Neural cell (in vitro differentiated cells): ENCODE data around the gene GNPAT. TPM values are rescaled to one million over a fixed set of nuclear protein-coding genes. Genes with fewer than 3 reads are reported as not detected.

Source experiments
- H2AFZ ChIP-seq: fragments of 200-600, 300-800 bp; sonication (generic), shearing (Covaris generic); 2 replicates; pipeline ENCODE4 v1.6.0; 2014; ENCODE audit warnings: low read depth, mild to moderate bottlenecking, antibody characterized with exemption, low read length, moderate library complexity
- H3F3A ChIP-seq: fragments of 200-600 bp; shearing (Covaris generic); 2 replicates; pipeline ENCODE4 v1.6.1; 2016; ENCODE audit warnings: mild to moderate bottlenecking, moderate library complexity, mixed read lengths, antibody characterized with exemption, low read length; ENCODE audit not compliant: insufficient read depth, poor library complexity, severe bottlenecking
- H3K27ac ChIP-seq: fragments of 200-600, 300-800 bp; sonication (generic), shearing (Covaris generic); 2 replicates; pipeline ENCODE4 v1.5.1; 2014; ENCODE audit warnings: mild to moderate bottlenecking, low read length, moderate library complexity
- H3K27me3 ChIP-seq: fragments of 300-800, 200-600 bp; sonication (generic), shearing (Covaris generic); 2 replicates; pipeline ENCODE4 v1.6.0; 2014; ENCODE audit warnings: mild to moderate bottlenecking, low read depth, low read length, moderate library complexity; ENCODE audit not compliant: insufficient read depth
- H3K36me3 ChIP-seq: fragments of 300-800, 200-600 bp; sonication (generic), shearing (Covaris generic); 2 replicates; pipeline ENCODE4 v1.5.1; 2014; ENCODE audit warnings: mild to moderate bottlenecking, antibody characterized with exemption, low read length, moderate library complexity; ENCODE audit not compliant: insufficient read depth
- H3K4me2 ChIP-seq: fragments of 300-800, 200-600 bp; sonication (generic), shearing (Covaris generic); 2 replicates; pipeline ENCODE4 v1.6.0; 2014; ENCODE audit warnings: mild to moderate bottlenecking, low read length
- H3K4me3 ChIP-seq: fragments of 300-800, 200-600 bp; sonication (generic), shearing (Covaris generic); 2 replicates; pipeline ENCODE4 v1.5.1; 2014; ENCODE audit warnings: mild to moderate bottlenecking, low read length, moderate library complexity
- H3K79me2 ChIP-seq: fragments of 200-600 bp; shearing (Covaris generic); replicated peaks from 2 replicates; pipeline ENCODE4 v1.6.0; 2014; ENCODE audit warnings: mild to moderate bottlenecking, low read length, moderate library complexity; ENCODE audit not compliant: insufficient read depth
- H3K9ac ChIP-seq: fragments of 300-800, 200-600 bp; sonication (generic), shearing (Covaris generic); 2 replicates; pipeline ENCODE4 v1.6.1; 2016; ENCODE audit warnings: mild to moderate bottlenecking, low read length, mixed read lengths
- H3K9me2 ChIP-seq: fragments of 200-600 bp; shearing (Covaris generic); 2 replicates; pipeline ENCODE4 v1.6.1; 2016; ENCODE audit warnings: mild to moderate bottlenecking, low read length, mixed read lengths; ENCODE audit not compliant: insufficient read depth
- H3K9me3 ChIP-seq: fragments of 200-600, 300-800 bp; sonication (generic), shearing (Covaris generic); 2 replicates; pipeline ENCODE4 v1.6.1; 2016; ENCODE audit warnings: mild to moderate bottlenecking, mixed run types, low read length, moderate library complexity, mixed read lengths
- H4K20me1 ChIP-seq: fragments of 200-600 bp; shearing (Covaris generic); 2 replicates; pipeline ENCODE4 v1.6.1; 2016; ENCODE audit warnings: mild to moderate bottlenecking, mixed run types; ENCODE audit not compliant: insufficient read depth
- EP300 ChIP-seq: fragments of 450-650 bp; conservative IDR thresholded peaks from 2 replicates; pipeline ENCODE4 v1.6.1; 2014; ENCODE audit warnings: antibody characterized with exemption, mild to moderate bottlenecking, moderate library complexity; ENCODE audit not compliant: poor library complexity, severe bottlenecking
- EZH2 ChIP-seq: fragments of 200-600, 300-800 bp; shearing (Covaris generic), sonication (generic); IDR thresholded peaks from 2 replicates; pipeline ENCODE4 v1.6.1; 2014; ENCODE audit warnings: antibody characterized with exemption, low read length, borderline replicate concordance, mild to moderate bottlenecking; ENCODE audit not compliant: insufficient read depth, poor library complexity, severe bottlenecking
- MXI1 ChIP-seq: fragments of 450-650 bp; conservative IDR thresholded peaks from 2 replicates; pipeline ENCODE4 v1.6.1; 2014; ENCODE audit warnings: antibody characterized with exemption, mild to moderate bottlenecking; ENCODE audit not compliant: poor library complexity, severe bottlenecking
- POLR2AphosphoS5 ChIP-seq: IDR thresholded peaks from 2 replicates; pipeline ENCODE4 v1.6.1; 2012
- RAD21 ChIP-seq: fragments of 450-650 bp; conservative IDR thresholded peaks from 2 replicates; pipeline ENCODE4 v1.6.1; 2014; ENCODE audit warnings: antibody characterized with exemption, mild to moderate bottlenecking, moderate library complexity
- SMC3 ChIP-seq: fragments of 450-650 bp; conservative IDR thresholded peaks from 2 replicates; pipeline ENCODE4 v1.6.1; 2014; ENCODE audit warnings: antibody characterized with exemption, mild to moderate bottlenecking, moderate library complexity; ENCODE audit not compliant: poor library complexity
- TAF1 ChIP-seq: IDR thresholded peaks from 2 replicates; pipeline ENCODE4 v1.6.1; 2012; ENCODE audit warnings: low read depth
- polyA plus RNA-seq: library from polyadenylated mRNA; depleted of rRNA; stranded (reverse); fragments of >200 nt; gene quantifications from 2 replicates; pipeline ENCODE4 v1.2.3, GENCODE V29; 2014
- small RNA-seq, 3 experiments: library from RNA; depleted of rRNA; stranded (forward); fragments of <200 nt; gene quantifications; one replicate each; pipeline ENCODE3, GENCODE V24; 2012
- TF ChIP-seq, protein P1 (sequence below): fragments of 450-650 bp; IDR thresholded peaks from 2 replicates; pipeline ENCODE4 v1.5.1; 2014; ENCODE audit warnings: antibody characterized with exemption, mild to moderate bottlenecking, moderate library complexity; ENCODE audit not compliant: poor library complexity, severe bottlenecking
- TF ChIP-seq, protein P2 (sequence below): IDR thresholded peaks from 2 replicates; pipeline ENCODE4 v1.6.1; 2012; ENCODE audit warnings: borderline replicate concordance

Gene GNPAT
- polyA plus RNA-seq, 1 donor from 2014 or later: 50.8 TPM

DNA sequence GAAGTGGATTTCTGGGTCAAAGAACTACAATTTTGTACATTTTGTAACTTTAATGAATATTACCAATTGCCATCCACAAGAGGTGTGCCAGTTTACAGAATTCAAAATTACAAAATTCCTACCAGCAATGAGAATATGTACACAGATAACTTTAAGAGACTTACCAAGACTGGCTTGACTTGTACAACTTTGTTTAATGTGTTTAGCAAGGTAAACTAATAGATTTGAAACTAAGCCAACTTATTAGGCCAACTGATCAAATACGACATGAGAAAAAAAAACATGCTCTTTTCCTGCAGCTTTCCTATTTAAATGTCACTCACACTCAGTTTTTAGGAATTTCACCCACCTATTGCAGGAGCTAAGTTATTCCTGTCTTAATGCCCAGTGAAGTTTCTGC is 85.2 kb downstream of the GNPAT start:
- H3K27me3 ChIP-seq: no peaks in the 10 kb centered on the region
- H3K79me2 ChIP-seq: no peaks in the 10 kb centered on the region
- no peak overlapping the region for H3K27ac ChIP-seq
- no peak overlapping the region for H3K4me3 ChIP-seq
- H3K9ac ChIP-seq: no peak overlapping the region
- TF ChIP-seq, protein P1, sequence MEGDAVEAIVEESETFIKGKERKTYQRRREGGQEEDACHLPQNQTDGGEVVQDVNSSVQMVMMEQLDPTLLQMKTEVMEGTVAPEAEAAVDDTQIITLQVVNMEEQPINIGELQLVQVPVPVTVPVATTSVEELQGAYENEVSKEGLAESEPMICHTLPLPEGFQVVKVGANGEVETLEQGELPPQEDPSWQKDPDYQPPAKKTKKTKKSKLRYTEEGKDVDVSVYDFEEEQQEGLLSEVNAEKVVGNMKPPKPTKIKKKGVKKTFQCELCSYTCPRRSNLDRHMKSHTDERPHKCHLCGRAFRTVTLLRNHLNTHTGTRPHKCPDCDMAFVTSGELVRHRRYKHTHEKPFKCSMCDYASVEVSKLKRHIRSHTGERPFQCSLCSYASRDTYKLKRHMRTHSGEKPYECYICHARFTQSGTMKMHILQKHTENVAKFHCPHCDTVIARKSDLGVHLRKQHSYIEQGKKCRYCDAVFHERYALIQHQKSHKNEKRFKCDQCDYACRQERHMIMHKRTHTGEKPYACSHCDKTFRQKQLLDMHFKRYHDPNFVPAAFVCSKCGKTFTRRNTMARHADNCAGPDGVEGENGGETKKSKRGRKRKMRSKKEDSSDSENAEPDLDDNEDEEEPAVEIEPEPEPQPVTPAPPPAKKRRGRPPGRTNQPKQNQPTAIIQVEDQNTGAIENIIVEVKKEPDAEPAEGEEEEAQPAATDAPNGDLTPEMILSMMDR: no peak
- TF ChIP-seq RAD21: no peak
- TF ChIP-seq EZH2: no peak
- TF ChIP-seq SMC3: no peak
- no peak for TF ChIP-seq MXI1
- no peak for TF ChIP-seq TAF1
- TF ChIP-seq EP300: no peak
- TF ChIP-seq POLR2AphosphoS5: no peak
- TF ChIP-seq, protein P2, sequence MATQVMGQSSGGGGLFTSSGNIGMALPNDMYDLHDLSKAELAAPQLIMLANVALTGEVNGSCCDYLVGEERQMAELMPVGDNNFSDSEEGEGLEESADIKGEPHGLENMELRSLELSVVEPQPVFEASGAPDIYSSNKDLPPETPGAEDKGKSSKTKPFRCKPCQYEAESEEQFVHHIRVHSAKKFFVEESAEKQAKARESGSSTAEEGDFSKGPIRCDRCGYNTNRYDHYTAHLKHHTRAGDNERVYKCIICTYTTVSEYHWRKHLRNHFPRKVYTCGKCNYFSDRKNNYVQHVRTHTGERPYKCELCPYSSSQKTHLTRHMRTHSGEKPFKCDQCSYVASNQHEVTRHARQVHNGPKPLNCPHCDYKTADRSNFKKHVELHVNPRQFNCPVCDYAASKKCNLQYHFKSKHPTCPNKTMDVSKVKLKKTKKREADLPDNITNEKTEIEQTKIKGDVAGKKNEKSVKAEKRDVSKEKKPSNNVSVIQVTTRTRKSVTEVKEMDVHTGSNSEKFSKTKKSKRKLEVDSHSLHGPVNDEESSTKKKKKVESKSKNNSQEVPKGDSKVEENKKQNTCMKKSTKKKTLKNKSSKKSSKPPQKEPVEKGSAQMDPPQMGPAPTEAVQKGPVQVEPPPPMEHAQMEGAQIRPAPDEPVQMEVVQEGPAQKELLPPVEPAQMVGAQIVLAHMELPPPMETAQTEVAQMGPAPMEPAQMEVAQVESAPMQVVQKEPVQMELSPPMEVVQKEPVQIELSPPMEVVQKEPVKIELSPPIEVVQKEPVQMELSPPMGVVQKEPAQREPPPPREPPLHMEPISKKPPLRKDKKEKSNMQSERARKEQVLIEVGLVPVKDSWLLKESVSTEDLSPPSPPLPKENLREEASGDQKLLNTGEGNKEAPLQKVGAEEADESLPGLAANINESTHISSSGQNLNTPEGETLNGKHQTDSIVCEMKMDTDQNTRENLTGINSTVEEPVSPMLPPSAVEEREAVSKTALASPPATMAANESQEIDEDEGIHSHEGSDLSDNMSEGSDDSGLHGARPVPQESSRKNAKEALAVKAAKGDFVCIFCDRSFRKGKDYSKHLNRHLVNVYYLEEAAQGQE: no peak
- H4K20me1 ChIP-seq: no peaks in the 10 kb centered on the region
- H3F3A ChIP-seq: no peaks in the 10 kb centered on the region
- no peaks in the 10 kb centered on the region for H3K36me3 ChIP-seq
- no peak overlapping the region for H3K4me2 ChIP-seq
- no peaks in the 10 kb centered on the region for H3K9me3 ChIP-seq
- no peaks in the 10 kb centered on the region for H3K9me2 ChIP-seq
- no peak overlapping the region for H2AFZ ChIP-seq

Small RNA genes within 50 kb of the gene (small RNA-seq; reads per million reads assigned to genes)
- gene RNA5SP80: 0 reads per million in 3 experiments

Other genes starting within 250 kb of the GNPAT start
- 0.20 and 0.32 TPM in 2 replicates for gene FAM89A, start 201.0 kb upstream of the GNPAT start, polyA plus RNA-seq
- gene TRIM67, start 79.2 kb upstream of the GNPAT start, polyA plus RNA-seq: 8.0 and 8.2 TPM in 2 replicates
- 12.9 and 16.9 TPM in 2 replicates for gene EXOC8, start 96.6 kb downstream of the GNPAT start, polyA plus RNA-seq
- gene SPRTN, start 97.1 kb downstream of the GNPAT start, polyA plus RNA-seq: 11.8 and 17.3 TPM in 2 replicates
- 32.6 and 33.2 TPM in 2 replicates for gene EGLN1, start 181.1 kb downstream of the GNPAT start, polyA plus RNA-seq